ENCODE data around the gene TCEAL7. TPM values are rescaled to one million over a fixed set of nuclear protein-coding genes. Genes with fewer than 3 reads are reported as not detected.

Gene TCEAL7
- total RNA-seq, 6 experiments from 2014 or later: 12.3 to 17.5 (median 16.0) TPM

DNA sequence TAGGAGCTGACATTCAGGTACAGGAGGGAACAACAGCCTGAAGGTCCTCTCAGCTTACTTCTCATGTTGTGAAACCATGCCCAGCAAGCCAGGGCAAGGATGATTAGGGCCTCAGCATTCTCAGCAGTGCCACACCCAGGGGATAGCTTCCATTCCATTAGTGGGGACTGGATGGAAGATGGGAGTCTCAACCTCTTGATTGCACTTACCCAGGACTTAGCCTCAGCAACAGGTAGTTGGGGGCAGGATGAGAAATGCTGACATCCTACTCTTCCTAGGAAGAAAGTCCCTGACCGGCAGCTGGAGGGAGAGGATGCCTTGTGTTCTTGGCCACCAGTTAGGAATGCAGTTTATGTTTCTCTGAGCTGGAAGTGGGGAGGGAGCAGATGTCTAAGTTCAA is 37.5 kb downstream of the TCEAL7 start:
- no peaks in the 10 kb centered on the region for H3K9me3 Mint-ChIP-seq
- no peak for DNase-seq
- H3K4me3 Mint-ChIP-seq: peak overlapping the region; percentile 37; the same call in 1 of the 2 replicates
- no peaks in the 10 kb centered on the region for H3K36me3 Mint-ChIP-seq (ENCODE audit: low read depth)
- TF ChIP-seq, protein P1, sequence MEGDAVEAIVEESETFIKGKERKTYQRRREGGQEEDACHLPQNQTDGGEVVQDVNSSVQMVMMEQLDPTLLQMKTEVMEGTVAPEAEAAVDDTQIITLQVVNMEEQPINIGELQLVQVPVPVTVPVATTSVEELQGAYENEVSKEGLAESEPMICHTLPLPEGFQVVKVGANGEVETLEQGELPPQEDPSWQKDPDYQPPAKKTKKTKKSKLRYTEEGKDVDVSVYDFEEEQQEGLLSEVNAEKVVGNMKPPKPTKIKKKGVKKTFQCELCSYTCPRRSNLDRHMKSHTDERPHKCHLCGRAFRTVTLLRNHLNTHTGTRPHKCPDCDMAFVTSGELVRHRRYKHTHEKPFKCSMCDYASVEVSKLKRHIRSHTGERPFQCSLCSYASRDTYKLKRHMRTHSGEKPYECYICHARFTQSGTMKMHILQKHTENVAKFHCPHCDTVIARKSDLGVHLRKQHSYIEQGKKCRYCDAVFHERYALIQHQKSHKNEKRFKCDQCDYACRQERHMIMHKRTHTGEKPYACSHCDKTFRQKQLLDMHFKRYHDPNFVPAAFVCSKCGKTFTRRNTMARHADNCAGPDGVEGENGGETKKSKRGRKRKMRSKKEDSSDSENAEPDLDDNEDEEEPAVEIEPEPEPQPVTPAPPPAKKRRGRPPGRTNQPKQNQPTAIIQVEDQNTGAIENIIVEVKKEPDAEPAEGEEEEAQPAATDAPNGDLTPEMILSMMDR (IDR thresholded peaks at IDR 0.05): no peak
- H3K27ac Mint-ChIP-seq: peak overlapping the region; percentile 75
- peaks cover 36% of the 10 kb centered on the region for H3K4me1 Mint-ChIP-seq (ENCODE audit: low read depth)
- no peaks in the 10 kb centered on the region for H3K27me3 Mint-ChIP-seq (ENCODE audit: insufficient read depth)

DNA sequence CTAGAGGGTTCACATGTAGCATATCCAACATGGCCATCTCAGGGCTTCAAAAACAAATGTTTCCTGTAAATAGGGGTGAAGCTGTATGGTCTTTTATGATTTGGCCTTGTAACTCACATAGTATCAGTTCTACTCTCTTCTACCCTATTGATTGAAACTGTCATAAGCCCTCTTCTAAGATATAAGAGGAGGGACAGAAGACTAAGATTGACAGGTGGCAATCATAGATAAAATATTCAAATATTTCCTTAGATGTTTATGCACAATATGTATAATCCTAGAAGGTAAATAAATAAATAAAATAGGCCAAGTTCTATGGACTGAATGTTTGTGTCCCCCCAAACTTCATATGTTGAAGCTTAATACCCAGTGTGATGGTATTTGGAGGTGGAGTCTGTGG is 39.4 kb downstream of the TCEAL7 start:
- Mint-ChIP-seq H3K9me3 (no peaks in the 10 kb centered on the region), H3K4me3 (no peak overlapping the region), H3K36me3 (ENCODE audit: low read depth) (no peaks in the 10 kb centered on the region), H3K27ac (no peak overlapping the region), H3K27me3 (ENCODE audit: insufficient read depth) (no peaks in the 10 kb centered on the region), H3K4me1 (ENCODE audit: low read depth) (peaks cover 44% of the 10 kb centered on the region)
- TF ChIP-seq, protein P1 (IDR thresholded peaks at IDR 0.05): no peak
- DNase-seq: no peak

DNA sequence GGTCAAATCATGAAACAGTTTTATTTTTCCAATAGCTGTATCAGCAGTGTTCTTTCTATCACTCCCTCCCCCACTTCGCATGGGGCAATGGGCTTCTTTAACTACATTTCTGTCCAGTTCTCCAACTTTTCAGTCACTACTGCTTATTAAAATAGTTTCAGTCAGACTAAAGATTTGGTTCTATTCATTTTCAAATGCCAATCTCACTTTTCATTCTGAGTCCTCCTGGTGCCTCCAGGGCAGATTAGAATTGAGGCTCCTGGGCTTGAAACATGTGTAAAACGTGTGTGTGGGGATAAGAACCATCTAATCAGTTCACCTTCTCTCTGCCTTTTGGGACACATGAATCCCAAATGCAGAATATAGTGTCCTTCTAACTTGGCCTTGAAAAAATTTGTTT is 42.8 kb downstream of the TCEAL7 start:
- no peak for DNase-seq
- Mint-ChIP-seq H3K27me3 (ENCODE audit: insufficient read depth) (no peaks in the 10 kb centered on the region), H3K9me3 (no peaks in the 10 kb centered on the region), H3K4me1 (ENCODE audit: low read depth) (peaks cover 39% of the 10 kb centered on the region), H3K27ac (no peak overlapping the region; the same call in 1 of the 2 replicates), H3K36me3 (ENCODE audit: low read depth) (peaks cover 9% of the 10 kb centered on the region), H3K4me3 (no peak overlapping the region)
- TF ChIP-seq, protein P1 (IDR thresholded peaks at IDR 0.05): no peak

DNA sequence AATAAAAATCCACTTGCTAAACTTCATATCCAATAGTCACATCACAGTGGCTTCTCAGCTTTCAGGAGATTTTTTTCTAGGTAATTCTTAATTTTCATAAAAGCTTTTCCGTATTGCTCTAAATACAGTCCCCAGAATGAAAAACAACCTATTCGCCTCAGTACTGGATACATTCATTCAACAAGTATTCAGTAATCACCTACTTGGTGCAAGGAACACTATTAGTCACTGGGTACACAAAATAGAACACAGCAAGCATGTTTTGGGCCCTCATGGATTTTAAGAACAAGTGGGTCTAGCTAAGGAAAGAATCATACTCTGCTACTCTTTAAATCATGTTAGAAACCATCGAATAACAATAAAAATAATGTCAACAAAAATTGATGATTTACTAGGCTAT is 43.5 kb downstream of the TCEAL7 start:
- DNase-seq: no peak
- no peaks in the 10 kb centered on the region for H3K27me3 Mint-ChIP-seq (ENCODE audit: insufficient read depth)
- TF ChIP-seq, protein P1 (IDR thresholded peaks at IDR 0.05): no peak
- H3K4me3 Mint-ChIP-seq: no peak overlapping the region
- no peaks in the 10 kb centered on the region for H3K9me3 Mint-ChIP-seq
- peaks cover 10% of the 10 kb centered on the region for H3K36me3 Mint-ChIP-seq (ENCODE audit: low read depth)
- no peak overlapping the region; the same call in 1 of the 2 replicates for H3K27ac Mint-ChIP-seq
- H3K4me1 Mint-ChIP-seq (ENCODE audit: low read depth): peaks cover 33% of the 10 kb centered on the region

DNA sequence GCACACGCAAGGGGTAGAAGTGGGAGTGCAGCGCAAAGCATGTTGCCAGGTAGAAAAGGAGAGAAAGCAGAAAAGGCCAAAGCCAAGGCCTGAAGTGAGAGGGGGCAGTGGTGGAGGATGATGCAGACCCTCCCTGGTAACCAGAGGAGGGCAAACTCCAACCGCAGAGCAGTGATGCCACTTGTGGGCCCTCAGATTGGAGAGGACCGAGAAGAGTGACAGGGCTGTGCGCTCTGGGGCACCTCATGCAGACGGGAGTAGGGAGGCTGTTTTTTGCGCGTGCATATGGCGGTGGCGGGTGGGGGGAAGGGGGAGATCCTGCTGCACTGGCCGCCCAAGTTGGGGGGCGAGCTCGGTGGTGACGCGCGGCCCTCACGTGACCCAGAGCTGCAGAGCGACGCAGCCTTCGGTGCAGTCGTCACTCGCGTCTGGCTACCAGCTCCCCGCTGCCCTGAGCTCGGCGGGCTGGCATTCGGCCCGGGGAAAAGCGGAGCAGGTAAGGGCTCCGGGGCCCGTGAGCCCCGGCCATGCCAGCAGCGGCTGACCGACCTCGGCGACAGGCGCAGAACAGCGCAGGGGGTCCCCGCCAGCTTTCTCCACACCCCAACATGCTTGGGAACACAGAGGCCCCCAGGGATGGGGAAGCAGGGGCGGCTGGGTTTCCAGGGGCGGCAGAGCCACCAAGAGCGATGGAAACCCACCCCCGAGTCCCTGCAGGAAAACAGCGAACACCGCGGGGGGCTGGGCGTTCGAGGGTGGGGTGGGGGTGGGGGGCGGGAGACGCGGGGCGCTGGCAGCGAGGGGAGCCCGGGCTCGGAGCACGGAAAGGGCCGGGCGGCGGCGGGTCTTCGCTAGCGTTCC is 46.3 kb downstream of the TCEAL7 start, which contains the start of gene BEX3:
BEX3 (plus strand) TSS at position 421 of the 861 bp plus-strand sequence. CDS start 984 bp downstream, outside the sequence.
- TF ChIP-seq, protein P1 (IDR thresholded peaks at IDR 0.05): no peak
- no peak for DNase-seq
- peaks cover 14% of the 10 kb centered on the region for H3K36me3 Mint-ChIP-seq (ENCODE audit: low read depth)
- no peaks in the 10 kb centered on the region for H3K9me3 Mint-ChIP-seq
- peaks cover 39% of the 10 kb centered on the region for H3K4me1 Mint-ChIP-seq (ENCODE audit: low read depth)
- peak within 1 kb of the TSS; percentile 89 for H3K27ac Mint-ChIP-seq
- peak within 1 kb of the TSS; percentile 92 for H3K4me3 Mint-ChIP-seq
- no peaks in the 10 kb centered on the region for H3K27me3 Mint-ChIP-seq (ENCODE audit: insufficient read depth)
